Osteoblast (primary cell): Measurements from ENCODE around the gene SLC35F4. TPM values are rescaled to one million over a fixed set of nuclear protein-coding genes. Genes with fewer than 3 reads are reported as not detected.

Source experiments
- DNase-seq: peaks from one replicate; pipeline ENCODE4 v3.0.0; 2011; ENCODE audit warnings: low spot score, mixed read lengths; ENCODE audit not compliant: insufficient read length; ENCODE audit errors: missing footprints
- H2AFZ ChIP-seq: 2 replicates; pipeline ENCODE4 v1.6.0; 2011; ENCODE audit warnings: mild to moderate bottlenecking, low read length
- H3K27ac ChIP-seq: 2 replicates; pipeline ENCODE4 v1.5.1; 2011; ENCODE audit warnings: mild to moderate bottlenecking, low read depth, low read length, moderate library complexity
- H3K27me3 ChIP-seq: 2 replicates; pipeline ENCODE4 v1.6.0; 2012; ENCODE audit warnings: mild to moderate bottlenecking, control low read depth, inconsistent platforms, low read length, moderate library complexity; ENCODE audit not compliant: insufficient read depth
- H3K36me3 ChIP-seq: 2 replicates; pipeline ENCODE4 v1.5.1; 2011; ENCODE audit warnings: mild to moderate bottlenecking, low read length, control low read depth, moderate library complexity; ENCODE audit not compliant: insufficient read depth
- H3K4me1 ChIP-seq: 2 replicates; pipeline ENCODE4 v1.5.1; 2011; ENCODE audit warnings: mild to moderate bottlenecking, low read length, control low read depth, moderate library complexity; ENCODE audit not compliant: insufficient read depth
- H3K4me2 ChIP-seq: 2 replicates; pipeline ENCODE4 v1.6.0; 2011; ENCODE audit warnings: mild to moderate bottlenecking, low read length; ENCODE audit not compliant: insufficient read depth
- H3K4me3 ChIP-seq: fragments of 200-600 bp; sonication (generic); 3 replicates; pipeline ENCODE4 v1.5.1; 2012; ENCODE audit warnings: mild to moderate bottlenecking, low read length, inconsistent platforms; ENCODE audit not compliant: insufficient read depth
- H3K79me2 ChIP-seq: 2 replicates; pipeline ENCODE4 v1.6.0; 2012; ENCODE audit warnings: mild to moderate bottlenecking, low read length, control low read depth, inconsistent platforms; ENCODE audit not compliant: insufficient read depth
- H3K9me3 ChIP-seq: 2 replicates; pipeline ENCODE4 v1.5.1; 2011; ENCODE audit warnings: low read depth, low read length, control low read depth
- H4K20me1 ChIP-seq: 2 replicates; pipeline ENCODE4 v1.6.0; 2012; ENCODE audit warnings: mild to moderate bottlenecking, low read length, control low read depth; ENCODE audit not compliant: insufficient read depth
- total RNA-seq: library from RNA; depleted of rRNA; stranded (reverse); fragments of >200 nt; gene quantifications from 2 replicates; pipeline ENCODE4 v1.2.3, GENCODE V29; 2012
- TF ChIP-seq, protein P1 (sequence below): IDR thresholded peaks from 2 replicates; pipeline ENCODE4 v1.5.1; 2011; ENCODE audit warnings: mild to moderate bottlenecking, low read depth, low read length, moderate library complexity; ENCODE audit errors: extremely low read depth

The SLC35F4 gene
- total RNA-seq, 1 donor, result not detected

DNA sequence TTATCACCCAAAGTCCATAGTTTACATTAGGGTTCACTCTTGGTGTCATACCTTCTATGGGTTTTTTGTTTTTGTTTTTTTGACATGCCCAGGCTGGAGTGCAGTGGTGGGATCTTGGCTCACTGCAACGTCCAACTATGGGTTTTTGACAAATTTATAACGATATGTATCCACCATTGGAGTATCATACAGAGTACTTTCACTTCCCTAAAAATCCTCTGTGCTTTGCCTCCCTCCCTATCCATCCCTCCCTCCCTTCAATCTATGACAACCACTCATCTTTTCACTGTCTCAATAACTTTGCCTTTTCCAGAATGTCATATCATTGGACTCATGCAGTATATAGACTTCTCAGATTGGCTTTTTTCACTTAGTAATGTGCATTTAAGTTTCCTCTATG, 233.2 kb downstream of the SLC35F4 start:
- no peaks in the 10 kb centered on the region for H4K20me1 ChIP-seq
- no peaks in the 10 kb centered on the region for H3K79me2 ChIP-seq
- TF ChIP-seq, protein P1, sequence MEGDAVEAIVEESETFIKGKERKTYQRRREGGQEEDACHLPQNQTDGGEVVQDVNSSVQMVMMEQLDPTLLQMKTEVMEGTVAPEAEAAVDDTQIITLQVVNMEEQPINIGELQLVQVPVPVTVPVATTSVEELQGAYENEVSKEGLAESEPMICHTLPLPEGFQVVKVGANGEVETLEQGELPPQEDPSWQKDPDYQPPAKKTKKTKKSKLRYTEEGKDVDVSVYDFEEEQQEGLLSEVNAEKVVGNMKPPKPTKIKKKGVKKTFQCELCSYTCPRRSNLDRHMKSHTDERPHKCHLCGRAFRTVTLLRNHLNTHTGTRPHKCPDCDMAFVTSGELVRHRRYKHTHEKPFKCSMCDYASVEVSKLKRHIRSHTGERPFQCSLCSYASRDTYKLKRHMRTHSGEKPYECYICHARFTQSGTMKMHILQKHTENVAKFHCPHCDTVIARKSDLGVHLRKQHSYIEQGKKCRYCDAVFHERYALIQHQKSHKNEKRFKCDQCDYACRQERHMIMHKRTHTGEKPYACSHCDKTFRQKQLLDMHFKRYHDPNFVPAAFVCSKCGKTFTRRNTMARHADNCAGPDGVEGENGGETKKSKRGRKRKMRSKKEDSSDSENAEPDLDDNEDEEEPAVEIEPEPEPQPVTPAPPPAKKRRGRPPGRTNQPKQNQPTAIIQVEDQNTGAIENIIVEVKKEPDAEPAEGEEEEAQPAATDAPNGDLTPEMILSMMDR, result no peak
- no peaks in the 10 kb centered on the region for H3K4me1 ChIP-seq
- H3K4me3 ChIP-seq, result no peak overlapping the region
- no peak overlapping the region for H3K27ac ChIP-seq
- H3K9me3 ChIP-seq, result no peaks in the 10 kb centered on the region
- H3K4me2 ChIP-seq, result no peak overlapping the region
- no peak overlapping the region for H2AFZ ChIP-seq
- H3K27me3 ChIP-seq, result no peaks in the 10 kb centered on the region
- DNase-seq, result no peak
- no peaks in the 10 kb centered on the region for H3K36me3 ChIP-seq

DNA sequence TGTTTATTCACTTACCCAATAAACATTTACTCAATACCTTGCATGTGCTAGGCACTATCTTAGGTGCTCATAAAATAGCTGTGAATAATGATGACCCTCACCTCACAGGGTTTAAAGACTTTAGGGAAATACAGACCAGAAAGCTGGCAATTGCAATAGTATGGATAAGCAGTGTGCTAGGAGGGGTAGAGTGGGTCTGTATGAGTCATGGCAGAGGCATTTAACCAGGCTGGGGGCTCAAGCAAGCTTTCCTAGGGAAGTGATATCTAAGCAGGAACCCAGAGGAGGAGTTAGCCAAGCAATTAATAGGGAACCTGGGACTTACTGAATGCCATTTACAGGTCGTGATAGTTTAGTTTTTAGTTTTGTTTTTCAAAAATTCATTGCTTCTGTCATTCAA, 248.4 kb downstream of the SLC35F4 start:
- no peak overlapping the region for H3K27ac ChIP-seq
- no peak for DNase-seq
- H2AFZ ChIP-seq, result no peak overlapping the region
- no peaks in the 10 kb centered on the region for H4K20me1 ChIP-seq
- H3K27me3 ChIP-seq, result no peaks in the 10 kb centered on the region
- TF ChIP-seq, protein P1, result no peak
- H3K36me3 ChIP-seq, result no peaks in the 10 kb centered on the region
- no peaks in the 10 kb centered on the region for H3K4me1 ChIP-seq
- H3K4me2 ChIP-seq, result no peak overlapping the region
- H3K79me2 ChIP-seq, result no peaks in the 10 kb centered on the region
- H3K4me3 ChIP-seq, result no peak overlapping the region
- H3K9me3 ChIP-seq, result no peaks in the 10 kb centered on the region

DNA sequence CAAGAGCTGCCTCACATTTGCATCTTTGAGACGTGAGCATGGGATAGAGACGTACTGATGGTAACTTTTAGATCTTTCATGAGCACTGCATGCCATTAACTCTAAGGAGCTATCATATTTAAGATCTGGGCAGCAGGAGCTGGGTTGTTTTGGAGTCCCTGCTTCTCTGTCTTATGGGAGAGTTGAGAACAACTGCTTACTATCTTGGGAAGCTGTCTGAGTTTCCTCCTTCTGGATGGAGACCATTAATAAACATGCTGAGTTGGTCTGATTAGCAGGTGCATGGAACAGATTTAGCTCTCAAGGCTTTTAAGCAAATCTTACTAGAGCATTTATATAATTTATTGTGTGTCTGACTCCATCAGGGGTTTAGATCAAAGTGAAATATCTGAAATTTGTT, 252.9 kb downstream of the SLC35F4 start:
- no peaks in the 10 kb centered on the region for H3K27me3 ChIP-seq
- no peak for DNase-seq
- no peaks in the 10 kb centered on the region for H3K36me3 ChIP-seq
- no peak overlapping the region for H3K4me3 ChIP-seq
- H4K20me1 ChIP-seq, result no peaks in the 10 kb centered on the region
- no peak overlapping the region for H3K4me2 ChIP-seq
- H3K79me2 ChIP-seq, result no peaks in the 10 kb centered on the region
- H3K4me1 ChIP-seq, result no peaks in the 10 kb centered on the region
- TF ChIP-seq, protein P1, result no peak
- no peaks in the 10 kb centered on the region for H3K9me3 ChIP-seq
- H2AFZ ChIP-seq, result no peak overlapping the region
- H3K27ac ChIP-seq, result no peak overlapping the region

DNA sequence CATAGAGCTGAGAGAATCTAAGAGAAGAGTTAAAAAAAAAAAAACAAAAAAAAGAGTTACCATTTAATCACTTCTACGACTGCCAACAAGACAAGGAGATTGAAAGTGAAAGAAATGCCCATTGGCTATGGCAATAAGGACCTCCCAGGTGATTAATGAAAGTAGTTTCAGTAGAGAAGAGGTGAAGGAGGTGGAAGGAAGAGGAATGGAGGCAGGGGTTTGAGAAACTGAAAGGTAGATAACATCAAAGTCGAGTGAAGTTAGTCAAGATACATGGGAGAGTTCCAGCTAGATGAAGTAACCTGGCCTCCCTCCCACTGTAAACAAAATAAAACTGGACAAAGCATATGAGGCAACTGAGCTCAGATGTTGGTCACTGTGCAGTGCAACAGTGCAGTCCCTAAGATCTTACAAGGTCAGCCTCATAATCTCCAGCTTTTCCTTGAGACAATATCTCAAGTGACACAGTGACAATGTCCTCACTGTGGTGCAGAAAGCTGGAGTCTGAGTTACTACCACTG, 254.3 kb downstream of the SLC35F4 start:
- Histone ChIP-seq H3K9me3 (no peaks in the 10 kb centered on the region), H3K4me3 (no peak overlapping the region), H3K27me3 (no peaks in the 10 kb centered on the region), H2AFZ (no peak overlapping the region), H3K36me3 (no peaks in the 10 kb centered on the region), H4K20me1 (no peaks in the 10 kb centered on the region), H3K27ac (no peak overlapping the region), H3K79me2 (no peaks in the 10 kb centered on the region), H3K4me2 (no peak overlapping the region), H3K4me1 (no peaks in the 10 kb centered on the region)
- no peak for DNase-seq
- TF ChIP-seq, protein P1, result no peak
